A549 treated with AZD2906 at 1 μM for 4 hours (cell line): ENCODE data around the gene SHOX. TPM values are rescaled to one million over a fixed set of nuclear protein-coding genes. Genes with fewer than 3 reads are reported as not detected.

Experiments used
- total RNA-seq: library from RNA; stranded (reverse); fragments of 200-300 nt; extraction: Qiagen RNA extraction; gene quantifications from 5 replicates; pipeline ENCODE4 v1.2.3, GENCODE V29; 2022

Gene SHOX
- 0.02 TPM in 4 of 5 replicates, not detected in the other for total RNA-seq

DNA sequence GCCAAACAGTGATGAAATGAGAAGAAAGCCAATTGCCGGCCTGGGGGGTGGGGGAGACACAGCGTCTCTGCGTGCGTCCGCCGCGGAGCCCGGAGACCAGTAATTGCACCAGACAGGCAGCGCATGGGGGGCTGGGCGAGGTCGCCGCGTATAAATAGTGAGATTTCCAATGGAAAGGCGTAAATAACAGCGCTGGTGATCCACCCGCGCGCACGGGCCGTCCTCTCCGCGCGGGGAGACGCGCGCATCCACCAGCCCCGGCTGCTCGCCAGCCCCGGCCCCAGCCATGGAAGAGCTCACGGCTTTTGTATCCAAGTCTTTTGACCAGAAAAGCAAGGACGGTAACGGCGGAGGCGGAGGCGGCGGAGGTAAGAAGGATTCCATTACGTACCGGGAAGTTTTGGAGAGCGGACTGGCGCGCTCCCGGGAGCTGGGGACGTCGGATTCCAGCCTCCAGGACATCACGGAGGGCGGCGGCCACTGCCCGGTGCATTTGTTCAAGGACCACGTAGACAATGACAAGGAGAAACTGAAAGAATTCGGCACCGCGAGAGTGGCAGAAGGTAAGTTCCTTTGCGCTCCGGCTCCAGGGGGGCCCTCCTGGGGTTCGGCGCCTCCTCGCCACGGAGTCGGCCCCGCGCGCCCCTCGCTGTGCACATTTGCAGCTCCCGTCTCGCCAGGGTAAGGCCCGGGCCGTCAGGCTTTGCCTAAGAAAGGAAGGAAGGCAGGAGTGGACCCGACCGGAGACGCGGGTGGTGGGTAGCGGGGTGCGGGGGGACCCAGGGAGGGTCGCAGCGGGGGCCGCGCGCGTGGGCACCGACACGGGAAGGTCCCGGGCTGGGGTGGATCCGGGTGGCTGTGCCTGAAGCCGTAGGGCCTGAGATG, at the start of gene SHOX:
Gene SHOX, plus strand, starts transcription at position 180 of the 885 bp plus-strand sequence. Its CDS starts 107 bp downstream, at position 287.

Other genes with a start within 250 kb of the SHOX start
- 18.2 to 25.8 TPM (median 22.6 TPM) in 5 replicates for gene PPP2R3B, start 243.9 kb upstream of the SHOX start, total RNA-seq